ENCODE results near the gene RPS6KA1.
A peak's percentile ranks its signal among the peaks of the same experiment; 100 is the strongest.

RPS6KA1 gene

DNA sequence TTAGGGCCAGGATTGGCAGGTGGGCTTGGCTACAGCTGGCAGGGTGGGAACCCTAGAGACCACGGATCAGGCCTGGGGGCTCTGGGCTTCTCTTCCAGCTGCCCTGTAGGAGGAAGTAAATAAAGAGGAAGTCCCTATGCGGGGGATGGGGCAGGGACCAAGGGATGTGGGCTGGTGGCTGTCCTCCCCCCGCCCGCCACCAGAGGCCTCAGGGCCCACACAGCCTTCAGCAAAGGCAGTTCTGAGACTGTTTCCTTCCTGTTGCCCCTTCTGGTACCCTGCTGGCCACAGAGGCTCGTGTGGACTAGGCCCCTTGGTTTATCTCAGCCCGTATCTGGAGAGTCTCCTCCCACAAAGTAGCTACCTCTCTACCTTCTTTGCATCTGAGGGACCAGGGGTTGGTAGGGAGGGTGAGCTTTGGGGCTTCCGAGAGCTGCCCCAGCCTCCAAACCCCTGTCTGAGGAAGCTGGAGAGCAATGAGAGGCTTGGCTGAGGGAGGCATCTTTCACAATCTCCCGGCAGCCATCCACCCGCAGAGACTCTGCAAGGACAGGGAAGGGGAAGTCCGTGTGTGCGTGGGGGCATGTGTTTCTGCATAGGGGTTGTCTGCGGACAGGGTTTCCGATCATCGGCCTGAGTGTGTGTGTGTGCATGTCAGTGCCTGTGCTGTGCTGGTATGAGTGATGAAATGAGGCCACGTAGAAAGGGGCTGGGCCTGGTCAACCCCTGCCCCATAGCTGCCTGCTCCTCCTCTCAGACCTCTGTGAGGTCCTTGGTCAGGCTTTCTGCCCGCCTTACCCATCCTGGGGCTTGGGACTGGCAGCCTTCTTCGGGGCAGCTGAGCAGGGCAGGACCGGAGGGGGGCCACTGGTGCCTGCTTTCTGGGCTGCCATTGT is 12.5 kb downstream of the RPS6KA1 start:
- TF ChIP-seq, protein P1, sequence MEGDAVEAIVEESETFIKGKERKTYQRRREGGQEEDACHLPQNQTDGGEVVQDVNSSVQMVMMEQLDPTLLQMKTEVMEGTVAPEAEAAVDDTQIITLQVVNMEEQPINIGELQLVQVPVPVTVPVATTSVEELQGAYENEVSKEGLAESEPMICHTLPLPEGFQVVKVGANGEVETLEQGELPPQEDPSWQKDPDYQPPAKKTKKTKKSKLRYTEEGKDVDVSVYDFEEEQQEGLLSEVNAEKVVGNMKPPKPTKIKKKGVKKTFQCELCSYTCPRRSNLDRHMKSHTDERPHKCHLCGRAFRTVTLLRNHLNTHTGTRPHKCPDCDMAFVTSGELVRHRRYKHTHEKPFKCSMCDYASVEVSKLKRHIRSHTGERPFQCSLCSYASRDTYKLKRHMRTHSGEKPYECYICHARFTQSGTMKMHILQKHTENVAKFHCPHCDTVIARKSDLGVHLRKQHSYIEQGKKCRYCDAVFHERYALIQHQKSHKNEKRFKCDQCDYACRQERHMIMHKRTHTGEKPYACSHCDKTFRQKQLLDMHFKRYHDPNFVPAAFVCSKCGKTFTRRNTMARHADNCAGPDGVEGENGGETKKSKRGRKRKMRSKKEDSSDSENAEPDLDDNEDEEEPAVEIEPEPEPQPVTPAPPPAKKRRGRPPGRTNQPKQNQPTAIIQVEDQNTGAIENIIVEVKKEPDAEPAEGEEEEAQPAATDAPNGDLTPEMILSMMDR (IDR thresholded peaks at IDR 0.05; ENCODE audit: low read depth, low read length), result peak; percentile 27
- in situ Hi-C loops (cut with HindIII; ENCODE audit: low sequenced_read_pairs), result no loop called here
- no peak for DNase-seq (ENCODE audit: low read depth, low spot score)
- no peak overlapping the region for H3K4me3 ChIP-seq (ENCODE audit: low read depth, low read length)

DNA sequence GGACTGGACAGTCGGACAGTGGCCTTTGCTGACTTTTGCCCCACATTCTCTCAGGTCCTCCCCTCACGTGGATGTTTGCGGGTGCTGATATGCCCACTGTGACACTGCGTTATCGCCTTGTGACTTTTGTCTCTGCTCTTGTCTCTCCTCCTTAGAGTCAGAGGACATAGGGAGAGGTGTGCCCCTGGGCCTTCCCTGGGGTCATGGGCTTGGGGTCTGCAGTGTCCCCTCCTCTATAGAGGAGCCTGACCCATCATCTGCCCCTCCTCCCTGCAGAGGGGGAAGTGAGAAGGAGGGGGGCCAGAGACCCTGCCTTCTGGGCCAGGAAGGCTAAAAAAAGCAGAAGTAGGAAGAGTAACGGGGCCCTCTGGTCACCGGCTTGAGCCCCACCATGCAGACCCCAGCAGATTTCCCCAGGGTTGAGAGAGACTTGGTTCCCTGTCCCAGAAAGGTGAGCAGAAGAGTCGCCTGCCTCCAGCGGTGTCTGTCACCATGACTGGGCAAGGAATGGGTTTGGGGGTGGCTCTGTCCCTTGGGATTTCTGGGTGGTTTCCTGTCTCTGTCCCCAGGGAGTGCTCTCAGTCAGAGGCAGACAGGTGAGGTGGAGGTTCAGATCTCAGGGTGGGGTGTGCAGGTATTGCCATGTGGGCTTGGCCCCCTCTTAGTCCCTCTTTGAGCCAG is 13.3 kb downstream of the RPS6KA1 start:
- no peak for DNase-seq (ENCODE audit: low read depth, low spot score)
- in situ Hi-C loops (cut with HindIII; ENCODE audit: low sequenced_read_pairs), result no loop called here
- TF ChIP-seq, protein P1 (IDR thresholded peaks at IDR 0.05; ENCODE audit: low read depth, low read length), result no peak
- H3K4me3 ChIP-seq (ENCODE audit: low read depth, low read length), result no peak overlapping the region

DNA sequence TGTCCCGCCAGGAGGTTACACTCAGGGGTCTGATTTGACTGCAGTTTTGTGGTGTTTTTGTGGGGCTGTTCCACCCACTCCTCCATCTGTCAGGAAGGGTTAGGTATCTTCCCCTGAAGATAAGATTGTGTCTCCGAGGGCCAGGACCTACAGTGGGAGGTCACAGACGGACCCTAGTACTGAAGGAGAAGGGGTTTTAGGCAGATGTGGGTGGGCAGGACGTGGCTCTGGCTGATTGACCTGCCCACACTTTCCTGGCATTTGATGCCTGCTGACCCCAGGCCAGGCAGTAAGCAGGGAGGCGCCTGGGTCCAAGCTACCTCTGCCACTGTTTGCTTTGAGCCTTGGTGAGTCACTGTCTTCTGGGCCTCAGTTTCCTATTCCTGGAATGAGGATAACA is 13.9 kb downstream of the RPS6KA1 start:
- TF ChIP-seq, protein P1 (IDR thresholded peaks at IDR 0.05; ENCODE audit: low read depth, low read length), result no peak

DNA sequence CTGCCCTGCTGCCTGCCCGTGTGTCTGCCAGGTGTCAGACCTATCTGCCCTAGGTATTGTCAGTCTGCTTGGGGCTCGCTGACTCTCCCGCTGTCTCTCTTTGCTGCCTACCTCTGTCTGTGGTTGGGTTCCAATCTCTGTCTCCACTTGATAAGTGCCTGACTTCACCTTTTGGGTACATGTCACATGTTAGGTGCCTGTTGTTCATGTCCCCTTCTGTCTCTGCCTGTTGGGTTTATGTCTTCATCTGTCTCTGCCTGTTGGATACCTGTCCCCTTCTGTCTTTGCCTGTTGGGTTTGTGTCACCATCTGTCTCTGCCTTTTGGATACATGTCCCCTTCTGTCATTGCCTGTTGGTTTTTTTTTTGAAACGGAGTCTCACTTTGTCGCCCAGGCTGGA is 14.6 kb downstream of the RPS6KA1 start:
- TF ChIP-seq, protein P1 (IDR thresholded peaks at IDR 0.05; ENCODE audit: low read depth, low read length), result no peak
- in situ Hi-C loops (cut with HindIII; ENCODE audit: low sequenced_read_pairs), result no loop called here
- H3K4me3 ChIP-seq (ENCODE audit: low read depth, low read length), result no peak overlapping the region
- no peak for DNase-seq (ENCODE audit: low read depth, low spot score)

More for the DNA sequence above, 13.9 kb downstream of the RPS6KA1 start:
- no peak for DNase-seq (ENCODE audit: low read depth, low spot score)
- in situ Hi-C loops (cut with HindIII; ENCODE audit: low sequenced_read_pairs), result no loop called here
- no peak overlapping the region for H3K4me3 ChIP-seq (ENCODE audit: low read depth, low read length)

DNA sequence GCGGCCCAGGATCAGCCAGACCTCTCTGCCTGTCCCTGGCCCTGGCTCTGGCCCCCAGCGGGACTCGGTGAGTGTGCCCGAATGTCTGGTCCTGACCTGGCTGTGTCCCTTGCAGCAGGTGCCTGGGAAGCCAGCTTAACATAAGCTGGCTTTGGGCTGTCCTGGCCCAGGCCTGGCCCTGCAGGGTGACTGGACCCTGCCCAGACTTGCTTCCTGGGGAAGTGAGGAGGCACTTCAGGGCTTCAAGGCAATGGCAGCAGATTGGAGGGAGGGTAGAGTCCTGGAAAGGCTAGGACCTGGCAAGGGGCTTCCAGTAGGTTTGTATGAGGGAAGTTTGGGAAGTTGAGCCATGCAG is 16.4 kb downstream of the RPS6KA1 start:
- DNase-seq (ENCODE audit: low read depth, low spot score), result no peak
- TF ChIP-seq, protein P1 (IDR thresholded peaks at IDR 0.05; ENCODE audit: low read depth, low read length), result no peak
- H3K4me3 ChIP-seq (ENCODE audit: low read depth, low read length), result no peak overlapping the region
- in situ Hi-C loops (cut with HindIII; ENCODE audit: low sequenced_read_pairs), result no loop called here

DNA sequence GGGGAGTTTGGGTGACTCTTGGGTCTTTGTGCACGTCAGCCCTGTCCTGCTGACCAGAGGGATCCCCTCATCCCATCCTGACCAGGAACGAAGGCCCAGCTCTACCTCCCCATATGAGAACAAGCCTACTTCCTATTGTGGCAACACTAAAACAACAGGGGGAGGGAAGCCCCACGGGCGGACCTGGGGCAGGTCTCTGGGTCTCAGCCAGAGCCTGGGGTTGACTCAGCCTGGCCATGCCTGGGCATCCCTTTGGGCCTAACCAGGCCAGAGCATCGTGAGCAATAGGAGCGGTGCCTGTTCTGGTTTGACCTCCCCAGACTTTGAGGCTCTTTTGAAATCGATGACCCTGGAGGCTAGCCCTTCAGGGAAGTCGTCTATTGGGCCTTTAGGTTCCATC is 16.8 kb downstream of the RPS6KA1 start:
- DNase-seq (ENCODE audit: low read depth, low spot score), result no peak
- TF ChIP-seq, protein P1 (IDR thresholded peaks at IDR 0.05; ENCODE audit: low read depth, low read length), result no peak
- H3K4me3 ChIP-seq (ENCODE audit: low read depth, low read length), result no peak overlapping the region
- in situ Hi-C loops (cut with HindIII; ENCODE audit: low sequenced_read_pairs), result no loop called here

All from astrocyte of the spinal cord (primary cell).